ENCODE results near the gene GRAP.

DNA sequence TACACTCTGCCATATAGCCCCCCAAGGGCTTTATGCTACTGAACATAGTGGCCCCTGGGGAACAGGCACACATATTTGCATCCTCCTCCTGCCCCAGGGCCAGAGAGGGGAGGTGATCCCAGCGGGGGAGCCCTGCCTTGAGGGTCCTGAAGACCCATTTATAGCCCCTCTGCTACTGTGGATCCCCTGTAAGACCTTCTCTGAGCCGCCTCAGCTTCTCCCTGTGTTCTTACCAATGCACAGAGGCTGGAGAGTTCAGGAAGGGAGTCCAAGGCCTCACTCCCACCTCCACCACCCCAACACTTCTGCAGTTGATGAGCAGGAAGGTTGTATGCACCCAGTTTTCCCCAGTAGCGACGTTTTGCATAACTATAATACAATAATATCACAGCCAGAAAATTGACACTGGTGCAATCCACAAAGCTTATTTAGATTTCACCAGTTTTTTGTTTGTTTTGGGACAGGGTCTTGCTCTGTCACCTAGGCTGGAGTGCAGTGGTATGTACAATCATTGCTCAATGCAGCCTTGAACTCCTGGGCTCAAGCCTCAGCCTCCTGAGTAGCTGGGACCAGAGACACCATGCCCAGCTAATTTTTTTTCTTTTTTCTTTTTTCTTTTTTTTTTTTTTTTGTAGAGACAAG, 40.8 kb downstream of the GRAP start:
- TF ChIP-seq, protein P1, sequence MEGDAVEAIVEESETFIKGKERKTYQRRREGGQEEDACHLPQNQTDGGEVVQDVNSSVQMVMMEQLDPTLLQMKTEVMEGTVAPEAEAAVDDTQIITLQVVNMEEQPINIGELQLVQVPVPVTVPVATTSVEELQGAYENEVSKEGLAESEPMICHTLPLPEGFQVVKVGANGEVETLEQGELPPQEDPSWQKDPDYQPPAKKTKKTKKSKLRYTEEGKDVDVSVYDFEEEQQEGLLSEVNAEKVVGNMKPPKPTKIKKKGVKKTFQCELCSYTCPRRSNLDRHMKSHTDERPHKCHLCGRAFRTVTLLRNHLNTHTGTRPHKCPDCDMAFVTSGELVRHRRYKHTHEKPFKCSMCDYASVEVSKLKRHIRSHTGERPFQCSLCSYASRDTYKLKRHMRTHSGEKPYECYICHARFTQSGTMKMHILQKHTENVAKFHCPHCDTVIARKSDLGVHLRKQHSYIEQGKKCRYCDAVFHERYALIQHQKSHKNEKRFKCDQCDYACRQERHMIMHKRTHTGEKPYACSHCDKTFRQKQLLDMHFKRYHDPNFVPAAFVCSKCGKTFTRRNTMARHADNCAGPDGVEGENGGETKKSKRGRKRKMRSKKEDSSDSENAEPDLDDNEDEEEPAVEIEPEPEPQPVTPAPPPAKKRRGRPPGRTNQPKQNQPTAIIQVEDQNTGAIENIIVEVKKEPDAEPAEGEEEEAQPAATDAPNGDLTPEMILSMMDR (IDR thresholded peaks at IDR 0.05; ENCODE audit: insufficient read depth, low read length) = no peak
- TF ChIP-seq POLR2AphosphoS5 (IDR thresholded peaks at IDR 0.05; ENCODE audit: low read depth) = no peak
- TF ChIP-seq, protein P2, sequence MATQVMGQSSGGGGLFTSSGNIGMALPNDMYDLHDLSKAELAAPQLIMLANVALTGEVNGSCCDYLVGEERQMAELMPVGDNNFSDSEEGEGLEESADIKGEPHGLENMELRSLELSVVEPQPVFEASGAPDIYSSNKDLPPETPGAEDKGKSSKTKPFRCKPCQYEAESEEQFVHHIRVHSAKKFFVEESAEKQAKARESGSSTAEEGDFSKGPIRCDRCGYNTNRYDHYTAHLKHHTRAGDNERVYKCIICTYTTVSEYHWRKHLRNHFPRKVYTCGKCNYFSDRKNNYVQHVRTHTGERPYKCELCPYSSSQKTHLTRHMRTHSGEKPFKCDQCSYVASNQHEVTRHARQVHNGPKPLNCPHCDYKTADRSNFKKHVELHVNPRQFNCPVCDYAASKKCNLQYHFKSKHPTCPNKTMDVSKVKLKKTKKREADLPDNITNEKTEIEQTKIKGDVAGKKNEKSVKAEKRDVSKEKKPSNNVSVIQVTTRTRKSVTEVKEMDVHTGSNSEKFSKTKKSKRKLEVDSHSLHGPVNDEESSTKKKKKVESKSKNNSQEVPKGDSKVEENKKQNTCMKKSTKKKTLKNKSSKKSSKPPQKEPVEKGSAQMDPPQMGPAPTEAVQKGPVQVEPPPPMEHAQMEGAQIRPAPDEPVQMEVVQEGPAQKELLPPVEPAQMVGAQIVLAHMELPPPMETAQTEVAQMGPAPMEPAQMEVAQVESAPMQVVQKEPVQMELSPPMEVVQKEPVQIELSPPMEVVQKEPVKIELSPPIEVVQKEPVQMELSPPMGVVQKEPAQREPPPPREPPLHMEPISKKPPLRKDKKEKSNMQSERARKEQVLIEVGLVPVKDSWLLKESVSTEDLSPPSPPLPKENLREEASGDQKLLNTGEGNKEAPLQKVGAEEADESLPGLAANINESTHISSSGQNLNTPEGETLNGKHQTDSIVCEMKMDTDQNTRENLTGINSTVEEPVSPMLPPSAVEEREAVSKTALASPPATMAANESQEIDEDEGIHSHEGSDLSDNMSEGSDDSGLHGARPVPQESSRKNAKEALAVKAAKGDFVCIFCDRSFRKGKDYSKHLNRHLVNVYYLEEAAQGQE (IDR thresholded peaks at IDR 0.05; ENCODE audit: insufficient replicate concordance, low read depth) = no peak
- TF ChIP-seq GABPA (IDR thresholded peaks at IDR 0.05; ENCODE audit: low read depth) = no peak
